SHP77 (cell line): ENCODE data around the gene COL26A1.

Experiments
- DNase-seq, 2 experiments: peaks; one replicate each; lab custom pipeline; 2025; lab: John Stamatoyannopoulos, UW

COL26A1 gene

GRCh38 chr7:101373812-101374614 lies 11.3 kb downstream of the COL26A1 start:
- DNase-seq = no peak

GRCh38 chr7:101374990-101375389 lies 12.3 kb downstream of the COL26A1 start:
- no peak for DNase-seq

GRCh38 chr7:101376601-101377000 lies 13.9 kb downstream of the COL26A1 start:
- DNase-seq = no peak

GRCh38 chr7:101377189-101377736 lies 14.6 kb downstream of the COL26A1 start:
- DNase-seq = no peak

DNA sequence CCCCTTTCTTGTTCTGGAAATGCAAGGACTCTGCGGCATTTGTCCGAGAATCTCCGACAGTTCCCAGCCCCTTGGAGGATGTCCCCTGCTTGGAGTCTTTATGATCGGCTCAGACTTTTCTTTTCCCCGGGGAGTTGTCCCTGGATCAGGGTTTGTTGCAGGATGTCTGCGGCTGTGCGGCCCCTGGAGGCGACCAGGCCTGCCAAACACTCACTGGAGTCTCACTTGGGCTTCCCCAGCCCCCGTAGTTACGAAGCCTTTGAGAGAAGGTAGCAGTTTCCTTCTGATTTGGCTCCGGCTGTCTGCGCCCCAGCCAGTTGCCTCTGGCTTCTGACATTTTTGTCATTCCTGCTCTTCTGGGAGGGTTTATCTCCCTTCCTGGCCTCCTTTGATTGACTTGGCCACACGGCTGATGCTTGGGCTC lies 16.1 kb downstream of the COL26A1 start:
- no peak for DNase-seq

- DNase-seq = no peak
Measured at GRCh38 chr7:101379302-101379701, 16.6 kb downstream of the COL26A1 start.

DNA sequence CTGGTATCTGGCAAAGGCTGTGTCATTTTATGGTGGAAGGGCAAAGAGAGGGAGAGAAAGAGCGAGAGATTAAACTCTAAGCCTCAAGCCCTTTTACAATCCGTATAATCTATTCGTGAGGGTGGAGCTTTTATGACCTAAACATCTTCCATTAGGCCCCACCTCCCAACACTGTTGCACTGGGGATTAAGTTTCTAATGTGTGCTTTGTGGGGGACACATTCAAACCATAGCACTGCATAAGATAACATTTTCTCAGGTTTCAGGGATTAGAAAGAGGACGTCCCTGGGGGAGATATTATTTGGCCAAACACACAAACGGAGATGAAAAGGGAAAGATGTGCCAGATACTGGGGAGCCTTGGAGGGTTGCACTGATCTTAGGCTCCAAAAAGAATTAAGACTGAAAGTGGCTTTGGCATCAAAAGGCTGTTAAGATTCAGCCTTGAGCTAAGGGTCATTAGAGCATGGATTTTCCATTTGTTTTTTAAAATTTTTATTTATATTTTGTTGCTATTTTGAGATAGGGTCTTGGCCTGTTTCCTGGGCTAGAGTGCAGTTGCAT lies 19.0 kb downstream of the COL26A1 start:
- DNase-seq = no peak

- DNase-seq = no peak
Measured at GRCh38 chr7:101382937-101383336, 20.3 kb downstream of the COL26A1 start.

DNA sequence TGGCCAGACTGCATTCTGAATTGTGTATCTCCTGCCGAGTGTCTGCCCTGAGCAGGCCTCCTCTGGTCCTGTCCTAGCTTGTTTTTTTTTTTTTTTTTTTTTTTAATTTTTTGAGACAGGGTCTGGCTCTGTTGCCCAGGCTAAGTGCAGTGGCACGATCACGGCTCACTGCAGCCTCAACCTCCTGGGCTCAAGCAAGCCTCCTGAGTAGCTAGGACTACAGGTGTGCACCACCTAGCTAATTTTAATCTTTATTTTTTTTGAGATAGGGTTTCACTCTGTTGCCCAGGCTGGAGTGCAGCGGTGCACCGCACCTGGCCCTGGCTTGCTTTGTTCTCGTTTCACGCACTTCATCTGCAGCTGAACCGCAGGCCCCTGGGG lies 23.5 kb downstream of the COL26A1 start:
- no peak for DNase-seq

- peak; percentile 84 for DNase-seq
Measured at GRCh38 chr7:101386558-101387231, 24.0 kb downstream of the COL26A1 start.

- DNase-seq = peak; percentile 14 to 32
Measured at GRCh38 chr7:101390901-101391301, 28.2 kb downstream of the COL26A1 start.

DNA sequence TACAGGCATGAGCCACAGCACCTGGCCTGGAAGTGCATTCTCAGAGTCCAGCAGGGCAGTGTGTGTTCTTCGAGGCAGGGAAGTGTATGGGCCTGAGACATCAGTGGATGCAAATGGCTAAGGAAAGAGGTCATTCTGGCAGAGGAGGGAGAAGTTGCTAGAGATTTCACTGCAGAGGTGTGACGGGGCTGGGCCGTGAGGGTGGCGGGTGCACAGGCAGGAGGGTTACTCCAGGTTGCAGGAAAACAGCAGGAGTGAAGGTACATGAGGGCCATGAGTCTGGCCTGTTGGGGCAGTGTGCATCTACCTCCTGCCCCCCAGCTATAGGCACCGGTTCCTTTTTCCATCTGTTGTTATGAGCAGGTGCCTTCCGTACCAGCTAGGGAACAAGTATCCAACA lies 29.3 kb downstream of the COL26A1 start:
- no peak for DNase-seq

- DNase-seq = no peak
Measured at GRCh38 chr7:101393865-101394264, 31.2 kb downstream of the COL26A1 start.

DNA sequence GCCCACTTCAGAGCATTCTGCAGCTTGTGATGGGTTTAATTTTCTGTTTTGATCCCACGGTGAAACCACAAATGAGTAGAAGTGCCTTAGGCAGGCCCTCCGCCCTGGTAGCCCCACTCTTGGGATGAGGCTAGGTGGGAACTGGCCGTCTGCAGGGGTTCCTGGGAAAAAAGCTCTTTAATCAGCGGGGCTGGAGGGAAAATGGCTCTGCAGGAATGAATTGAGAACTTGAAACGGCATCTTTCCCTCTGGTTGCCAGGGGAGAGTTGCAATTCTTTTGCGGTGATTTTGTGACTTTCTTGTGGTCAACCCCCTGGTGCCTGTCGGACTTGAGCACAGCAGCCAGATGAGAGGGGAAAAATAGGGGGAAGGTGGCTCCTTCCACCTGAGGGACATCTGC lies 32.7 kb downstream of the COL26A1 start:
- DNase-seq = no peak

- DNase-seq = no peak
Measured at GRCh38 chr7:101397243-101397642, 34.6 kb downstream of the COL26A1 start.

DNA sequence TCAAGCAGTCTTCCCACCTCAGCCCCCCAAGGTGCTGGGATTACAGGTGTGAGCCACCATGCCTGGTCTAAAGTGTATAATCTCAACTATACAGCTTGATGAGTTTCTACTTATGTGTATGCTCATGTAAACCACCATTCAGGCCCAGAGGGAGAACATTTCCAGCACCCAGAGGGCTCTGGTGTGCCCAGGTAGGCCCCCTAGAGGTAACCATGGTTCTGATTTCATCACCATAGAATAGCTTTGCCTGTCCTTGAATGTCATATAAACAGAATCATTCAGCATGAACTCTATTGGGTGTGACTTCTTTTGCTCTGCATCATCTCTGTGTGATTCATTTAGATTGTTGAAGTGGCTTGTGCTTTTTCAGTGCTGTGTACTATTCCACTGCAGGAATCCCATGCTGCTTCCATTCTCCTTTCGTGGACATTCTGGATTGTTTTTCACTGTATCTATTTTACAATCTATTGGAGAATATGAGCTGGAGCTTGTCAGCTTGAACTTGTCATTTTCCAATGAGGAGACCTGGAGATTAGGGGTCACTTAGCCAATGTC lies 35.2 kb downstream of the COL26A1 start:
- DNase-seq = no peak

DNA sequence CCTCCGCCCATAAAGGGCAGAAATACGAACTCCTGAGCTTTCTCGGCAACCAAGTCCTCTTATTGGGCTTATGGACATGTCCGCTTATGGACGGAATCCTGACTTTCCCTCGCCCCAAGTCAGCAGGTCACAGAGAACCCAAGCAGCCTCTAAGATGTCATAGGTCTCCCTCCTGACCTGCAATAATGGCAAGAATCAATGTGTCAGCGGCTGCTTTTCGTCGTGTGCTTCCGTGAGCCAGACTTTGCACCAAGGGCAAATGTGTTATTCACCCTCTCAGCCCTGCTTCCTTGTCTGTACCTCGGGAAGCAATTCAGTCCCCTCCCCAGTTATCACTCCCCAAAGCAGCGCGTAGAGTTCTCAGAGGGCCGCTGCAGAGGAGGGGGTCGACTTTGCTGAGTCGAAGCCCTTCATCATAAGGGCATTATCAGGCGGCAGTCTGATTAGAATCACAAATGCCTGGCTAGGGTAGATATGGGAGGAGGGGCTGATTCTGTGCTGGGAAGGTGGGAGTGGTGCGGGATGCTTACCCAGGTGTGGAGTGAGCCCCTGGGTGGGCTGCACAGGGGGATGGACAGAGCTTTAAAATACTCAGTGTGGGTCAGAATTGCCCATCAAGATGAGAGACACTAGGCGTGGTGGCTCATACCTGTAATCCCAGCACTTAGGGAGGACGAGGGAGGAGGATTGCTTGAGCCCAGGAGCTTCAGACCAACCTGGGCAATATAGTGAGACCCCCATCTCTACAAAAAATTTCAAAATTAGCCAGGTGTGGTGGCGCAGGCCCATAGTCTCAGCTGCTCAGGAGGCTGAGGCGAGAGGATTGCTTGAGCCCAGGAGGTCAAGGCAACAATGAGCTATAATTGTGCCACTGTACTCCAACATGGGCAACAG lies 36.0 kb downstream of the COL26A1 start:
- no peak for DNase-seq

DNA sequence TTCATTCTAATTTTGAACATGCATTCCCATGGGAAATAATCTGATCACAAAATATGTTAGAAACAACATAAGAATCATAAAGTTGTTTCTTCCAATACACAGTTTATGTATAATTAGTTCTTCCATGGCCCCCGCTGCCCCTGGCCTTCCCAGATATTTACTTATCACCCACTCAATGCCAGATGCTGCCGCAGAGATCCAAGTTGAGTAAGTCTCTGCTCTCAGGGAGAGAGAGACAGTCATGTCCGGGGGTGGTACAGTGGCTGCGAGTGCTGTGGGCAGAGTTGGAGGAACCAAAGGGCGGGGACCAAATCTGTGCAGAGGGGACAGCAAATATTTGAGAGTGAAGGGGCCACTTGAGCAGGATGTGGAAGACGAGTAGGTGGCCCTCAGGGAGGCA lies 37.1 kb downstream of the COL26A1 start:
- no peak for DNase-seq

DNA sequence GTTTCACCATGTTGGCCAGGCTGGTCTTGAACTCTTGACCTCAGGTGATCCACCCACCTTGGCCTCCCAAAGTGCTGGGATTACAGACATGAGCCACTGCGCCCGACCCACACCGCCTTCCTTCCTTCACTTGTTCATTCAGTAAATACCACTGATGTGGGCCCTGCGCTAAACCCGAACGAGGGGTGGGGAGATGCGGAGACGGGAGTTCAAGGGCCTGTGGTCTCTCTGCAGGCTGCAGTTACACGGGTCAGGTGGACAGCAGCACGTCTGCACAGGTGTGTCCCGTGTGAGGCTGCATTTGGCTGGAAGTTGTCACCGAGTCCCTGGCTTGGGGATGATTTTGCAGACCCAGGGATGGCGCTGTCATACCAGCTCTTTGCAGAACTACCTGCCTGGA lies 38.1 kb downstream of the COL26A1 start:
- no peak for DNase-seq

- no peak for DNase-seq
Measured at GRCh38 chr7:101401390-101402080, 38.9 kb downstream of the COL26A1 start.
